ENCODE results near the gene EML5. TPM values are rescaled to one million over a fixed set of nuclear protein-coding genes. Genes with fewer than 3 reads are reported as not detected.
"Not testable (repeated sequence)": the region's sequence is repeated elsewhere in the genome, so short reads cannot be mapped to it uniquely, and the experiment has no call there.

The EML5 gene
- total and polyA plus RNA-seq, 12 donors, result 0.04 to 0.44 (median 0.19) TPM

GRCh38 chr14:88821378-88821777 lies 28.6 kb upstream of the EML5 start:
- no peak for DNase-seq
- intact Hi-C loops (cut with DNase I), result no loop called here
- no peaks in the 10 kb centered on the region for H3K36me3 ChIP-seq
- no peak for ATAC-seq
- no peaks in the 10 kb centered on the region for H3K9me3 ChIP-seq
- H3K4me3 ChIP-seq, result no peak overlapping the region
- WGBS, 2 donors, result 86 to 90% methylated on average over 2 of the region's 2 CpGs
- peaks cover 0 to 9% (median 0%) of the 10 kb centered on the region in 7 donors for H3K27me3 ChIP-seq
- peaks cover 0 to 15% (median 8%) of the 10 kb centered on the region in 9 donors for H3K4me1 ChIP-seq
- no peak for TF ChIP-seq CTCF (IDR thresholded peaks at IDR 0.05)
- H3K27ac ChIP-seq, result no peak overlapping the region

GRCh38 chr14:88819674-88820073 lies 26.9 kb upstream of the EML5 start:
- H3K36me3 ChIP-seq; DNase-seq; H3K27ac ChIP-seq; H3K4me1 ChIP-seq; intact Hi-C loops (cut with DNase I); ATAC-seq; H3K4me3 ChIP-seq; H3K9me3 ChIP-seq: not testable (repeated sequence)
- 33 to 35% methylated on average over 3 of the region's 3 CpGs for WGBS, 2 donors
- peaks cover 0 to 12% (median 0%) of the 10 kb centered on the region in 7 donors for H3K27me3 ChIP-seq

- H3K4me3 ChIP-seq, result no peak overlapping the region
- no peak for TF ChIP-seq CTCF (IDR thresholded peaks at IDR 0.05)
- no peak for ATAC-seq
These were observed 25.3 kb upstream of the EML5 start for GRCh38 chr14:88818018-88818417.

GRCh38 chr14:88815980-88816379 lies 23.2 kb upstream of the EML5 start:
- intact Hi-C loops (cut with DNase I), result no loop called here
- WGBS, 2 donors, result 91 to 94% methylated on average over 4 of the region's 4 CpGs

More at GRCh38 chr14:88818018-88818417, 25.3 kb upstream of the EML5 start:
- H3K27ac ChIP-seq, result no peak overlapping the region
- intact Hi-C loops (cut with DNase I), result no loop called here
- no peak for DNase-seq
- no peaks in the 10 kb centered on the region for H3K4me1 ChIP-seq
- no peaks in the 10 kb centered on the region for H3K9me3 ChIP-seq
- H3K36me3 ChIP-seq, result no peaks in the 10 kb centered on the region
- H3K27me3 ChIP-seq, result peaks cover 0 to 12% (median 0%) of the 10 kb centered on the region in 7 donors
- 90 to 95% methylated on average over 1 of the region's 1 CpG for WGBS, 2 donors

More at GRCh38 chr14:88815980-88816379, 23.2 kb upstream of the EML5 start:
- peaks cover 0 to 12% (median 0%) of the 10 kb centered on the region in 7 donors for H3K27me3 ChIP-seq
- H3K27ac ChIP-seq, result no peak overlapping the region
- DNase-seq (no peak), ATAC-seq (no peak)
- H3K4me1 ChIP-seq, result no peaks in the 10 kb centered on the region
- no peaks in the 10 kb centered on the region for H3K36me3 ChIP-seq
- no peak overlapping the region for H3K4me3 ChIP-seq
- H3K9me3 ChIP-seq, result no peaks in the 10 kb centered on the region
- TF ChIP-seq CTCF (IDR thresholded peaks at IDR 0.05), result no peak
